ENCODE data around the gene SLCO4C1.

Gene SLCO4C1

GRCh38 chr5:102313912-102314311 lies 17.8 kb upstream of the SLCO4C1 start:
- no peaks in the 10 kb centered on the region for H3K4me1 ChIP-seq (ENCODE audit: low read depth, poor library complexity, severe bottlenecking)
- no peaks in the 10 kb centered on the region for H4K20me1 ChIP-seq (ENCODE audit: insufficient read depth)
- H3K4me3 ChIP-seq (IDR thresholded peaks at IDR 0.05; ENCODE audit: insufficient read depth, low read depth, low read length), result no peak overlapping the region
- no peaks in the 10 kb centered on the region for H3K36me3 ChIP-seq (ENCODE audit: insufficient read depth)
- no peak overlapping the region for H3K27ac ChIP-seq
- H3K4me2 ChIP-seq, result no peak overlapping the region
- no peak overlapping the region for H3K9ac ChIP-seq
- no peaks in the 10 kb centered on the region for H3K79me2 ChIP-seq (ENCODE audit: insufficient read depth, low read depth)
- no peak overlapping the region for H2AFZ ChIP-seq (ENCODE audit: low read depth)
- no peak for TF ChIP-seq CTCF (conservative IDR thresholded peaks at IDR 0.05; ENCODE audit: low read depth, low read length)
- no peaks in the 10 kb centered on the region for H3K27me3 ChIP-seq (ENCODE audit: insufficient read depth, low read depth)

GRCh38 chr5:102312586-102313370 lies 16.7 kb upstream of the SLCO4C1 start:
- Histone ChIP-seq H3K27me3 (ENCODE audit: insufficient read depth, low read depth) (no peaks in the 10 kb centered on the region), H3K4me2 (no peak overlapping the region), H3K79me2 (ENCODE audit: insufficient read depth, low read depth) (no peaks in the 10 kb centered on the region), H3K27ac (no peak overlapping the region), H3K4me1 (ENCODE audit: low read depth, poor library complexity, severe bottlenecking) (peaks cover 2% of the 10 kb centered on the region), H3K9ac (no peak overlapping the region), H4K20me1 (ENCODE audit: insufficient read depth) (no peaks in the 10 kb centered on the region), H3K4me3 (IDR thresholded peaks at IDR 0.05; ENCODE audit: insufficient read depth, low read depth, low read length) (no peak overlapping the region), H2AFZ (ENCODE audit: low read depth) (no peak overlapping the region), H3K36me3 (ENCODE audit: insufficient read depth) (no peaks in the 10 kb centered on the region)
- no peak for TF ChIP-seq CTCF (conservative IDR thresholded peaks at IDR 0.05; ENCODE audit: low read depth, low read length)

GRCh38 chr5:102309586-102309985 lies 13.5 kb upstream of the SLCO4C1 start:
- no peak for TF ChIP-seq CTCF (conservative IDR thresholded peaks at IDR 0.05; ENCODE audit: low read depth, low read length)

GRCh38 chr5:102307232-102307631 lies 11.1 kb upstream of the SLCO4C1 start:
- H3K36me3 ChIP-seq (ENCODE audit: insufficient read depth), result no peaks in the 10 kb centered on the region
- H2AFZ ChIP-seq (ENCODE audit: low read depth), result no peak overlapping the region
- no peaks in the 10 kb centered on the region for H4K20me1 ChIP-seq (ENCODE audit: insufficient read depth)
- H3K27me3 ChIP-seq (ENCODE audit: insufficient read depth, low read depth), result no peaks in the 10 kb centered on the region
- H3K4me2 ChIP-seq, result peak overlapping the region; percentile 14; the same call in 1 of the 2 replicates
- no peak overlapping the region; the same call in 1 of the 2 replicates for H3K27ac ChIP-seq
- no peak overlapping the region for H3K9ac ChIP-seq
- no peaks in the 10 kb centered on the region for H3K79me2 ChIP-seq (ENCODE audit: insufficient read depth, low read depth)
- H3K4me3 ChIP-seq (IDR thresholded peaks at IDR 0.05; ENCODE audit: insufficient read depth, low read depth, low read length), result no peak overlapping the region
- peaks cover 16% of the 10 kb centered on the region for H3K4me1 ChIP-seq (ENCODE audit: low read depth, poor library complexity, severe bottlenecking)
- TF ChIP-seq CTCF (conservative IDR thresholded peaks at IDR 0.05; ENCODE audit: low read depth, low read length), result no peak

More at GRCh38 chr5:102309586-102309985, 13.5 kb upstream of the SLCO4C1 start:
- Histone ChIP-seq H4K20me1 (ENCODE audit: insufficient read depth) (no peaks in the 10 kb centered on the region), H3K27ac (no peak overlapping the region), H3K4me3 (IDR thresholded peaks at IDR 0.05; ENCODE audit: insufficient read depth, low read depth, low read length) (no peak overlapping the region), H3K4me1 (ENCODE audit: low read depth, poor library complexity, severe bottlenecking) (peaks cover 16% of the 10 kb centered on the region), H3K27me3 (ENCODE audit: insufficient read depth, low read depth) (no peaks in the 10 kb centered on the region), H3K79me2 (ENCODE audit: insufficient read depth, low read depth) (no peaks in the 10 kb centered on the region), H3K9ac (no peak overlapping the region), H3K36me3 (ENCODE audit: insufficient read depth) (no peaks in the 10 kb centered on the region), H3K4me2 (no peak overlapping the region), H2AFZ (ENCODE audit: low read depth) (no peak overlapping the region)
